ENCODE data around the gene CHDH.

- TF ChIP-seq CTCF (IDR thresholded peaks at IDR 0.05; ENCODE audit: low read length) = no peak
- no peak for TF ChIP-seq EZH2 (IDR thresholded peaks at IDR 0.05; ENCODE audit: borderline replicate concordance, low read length)
Observed at GRCh38 chr3:53775018-53775417, 71.2 kb downstream of the CHDH start.
